Measurements from ENCODE around the gene OGDH. TPM values are rescaled to one million over a fixed set of nuclear protein-coding genes. Genes with fewer than 3 reads are reported as not detected.

OGDH gene
- total RNA-seq, 4 donors from 2014 or later = 38.2 to 97.6 (median 78.6) TPM

- no peak for TF ChIP-seq POLR2A (IDR thresholded peaks at IDR 0.05)
- TF ChIP-seq CTCF (IDR thresholded peaks at IDR 0.05) = no peak
- Histone ChIP-seq H3K4me3 (no peak overlapping the region), H3K36me3 (no peaks in the 10 kb centered on the region), H3K27me3 (no peaks in the 10 kb centered on the region), H3K4me1 (no peaks in the 10 kb centered on the region), H3K9me3 (no peaks in the 10 kb centered on the region), H3K27ac (no peak overlapping the region)
- intact Hi-C loops (cut with DNase I; ENCODE audit: low total_unique reads) = no loop called here
- no peak for DNase-seq
Observed at GRCh38 chr7:44673324-44673723, 66.9 kb downstream of the OGDH start.

DNA sequence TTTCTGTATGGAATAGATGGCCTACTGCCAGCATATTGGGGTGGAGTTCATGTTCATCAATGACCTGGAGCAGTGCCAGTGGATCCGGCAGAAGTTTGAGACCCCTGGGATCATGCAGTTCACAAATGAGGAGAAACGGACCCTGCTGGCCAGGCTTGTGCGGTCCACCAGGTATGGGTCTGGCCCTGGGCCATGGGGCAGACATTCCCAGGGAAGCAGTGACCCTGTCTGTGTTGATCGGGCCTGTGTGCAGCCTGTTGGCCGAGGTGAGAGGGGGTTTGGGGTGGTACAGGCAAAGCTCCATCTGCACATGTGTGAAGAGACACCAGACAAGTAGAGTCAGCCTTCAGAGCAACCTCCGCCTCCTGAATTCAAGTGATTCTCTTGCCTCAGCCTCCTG, 67.3 kb downstream of the OGDH start:
- H3K9me3 ChIP-seq = no peaks in the 10 kb centered on the region
- TF ChIP-seq CTCF (IDR thresholded peaks at IDR 0.05) (no peak), POLR2A (IDR thresholded peaks at IDR 0.05) (no peak)
- H3K27me3 ChIP-seq = no peaks in the 10 kb centered on the region
- no peaks in the 10 kb centered on the region for H3K4me1 ChIP-seq
- no peak overlapping the region for H3K4me3 ChIP-seq
- DNase-seq = no peak
- H3K36me3 ChIP-seq = no peaks in the 10 kb centered on the region
- intact Hi-C loops (cut with DNase I; ENCODE audit: low total_unique reads) = no loop called here
- no peak overlapping the region for H3K27ac ChIP-seq

- intact Hi-C loops (cut with DNase I; ENCODE audit: low total_unique reads) = no loop called here
- Histone ChIP-seq H3K4me1 (no peaks in the 10 kb centered on the region), H3K4me3 (no peak overlapping the region), H3K9me3 (no peaks in the 10 kb centered on the region), H3K36me3 (no peaks in the 10 kb centered on the region), H3K27ac (no peak overlapping the region), H3K27me3 (no peaks in the 10 kb centered on the region)
- no peak for TF ChIP-seq CTCF (IDR thresholded peaks at IDR 0.05)
- no peak for TF ChIP-seq POLR2A (IDR thresholded peaks at IDR 0.05)
- DNase-seq = no peak
Observed at GRCh38 chr7:44674381-44674780, 68.0 kb downstream of the OGDH start.

GRCh38 chr7:44676776-44677175, 70.3 kb downstream of the OGDH start:
- Histone ChIP-seq H3K4me3 (no peak overlapping the region), H3K4me1 (no peaks in the 10 kb centered on the region), H3K36me3 (no peaks in the 10 kb centered on the region), H3K9me3 (no peaks in the 10 kb centered on the region), H3K27ac (no peak overlapping the region), H3K27me3 (no peaks in the 10 kb centered on the region)
- intact Hi-C loops (cut with DNase I; ENCODE audit: low total_unique reads) = no loop called here
- no peak for DNase-seq
- no peak for TF ChIP-seq CTCF (IDR thresholded peaks at IDR 0.05)
- TF ChIP-seq POLR2A (IDR thresholded peaks at IDR 0.05) = no peak

DNA sequence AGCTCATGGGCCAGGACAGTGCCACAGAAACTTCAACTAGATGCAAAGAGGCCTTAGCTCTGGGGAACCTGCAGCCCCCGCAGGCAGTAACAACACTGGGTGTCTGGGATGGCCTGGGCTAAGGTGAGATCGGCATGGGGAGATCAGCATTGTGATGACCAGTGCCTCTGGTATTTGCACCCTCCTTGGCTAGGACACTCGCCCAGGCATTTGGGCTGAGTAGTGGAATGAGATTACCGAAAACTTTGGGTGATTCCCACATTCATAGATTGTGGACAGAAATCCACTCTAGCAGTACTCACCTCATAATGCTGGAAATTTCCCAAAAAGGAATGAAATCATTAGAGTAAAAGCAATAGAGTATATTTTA, 71.7 kb downstream of the OGDH start:
- Histone ChIP-seq H3K27ac (no peak overlapping the region), H3K36me3 (no peaks in the 10 kb centered on the region)
- intact Hi-C loops (cut with DNase I; ENCODE audit: low total_unique reads) = no loop called here

More for the DNA sequence above, 71.7 kb downstream of the OGDH start:
- Histone ChIP-seq H3K27me3 (no peaks in the 10 kb centered on the region), H3K9me3 (no peaks in the 10 kb centered on the region), H3K4me3 (no peak overlapping the region), H3K4me1 (no peaks in the 10 kb centered on the region)
- DNase-seq = no peak
- TF ChIP-seq CTCF (IDR thresholded peaks at IDR 0.05) (no peak), POLR2A (IDR thresholded peaks at IDR 0.05) (no peak)
